ENCODE data around the gene NOL4L. TPM values are rescaled to one million over a fixed set of nuclear protein-coding genes. Genes with fewer than 3 reads are reported as not detected.

NOL4L gene
- total RNA-seq, 1 experiment from 2014 or later, result 31.7 TPM

- Histone ChIP-seq H3K4me1 (ENCODE audit: insufficient read depth, low read length) (no peaks in the 10 kb centered on the region), H3K9me3 (ENCODE audit: control insufficient read depth, low read depth, low read length) (no peaks in the 10 kb centered on the region), H4K8ac (replicated peaks; ENCODE audit: insufficient read length, low read depth, low read length) (no peak overlapping the region), H2AFZ (ENCODE audit: low read length) (no peak overlapping the region), H2BK5ac (ENCODE audit: insufficient read length, low read length) (no peak overlapping the region), H3K27ac (ENCODE audit: insufficient read length, low read depth, low read length) (no peak overlapping the region), H2BK12ac (ENCODE audit: insufficient read length, low read depth, low read length) (no peak overlapping the region), H3K9ac (ENCODE audit: extremely low read depth, insufficient read length, low read length) (no peak overlapping the region), H3K27me3 (ENCODE audit: insufficient read depth, low read length) (no peaks in the 10 kb centered on the region), H2AK5ac (ENCODE audit: insufficient read length, low read length) (no peak overlapping the region), H3K18ac (ENCODE audit: insufficient read length, low read depth, low read length) (no peak overlapping the region), H3T11ph (ENCODE audit: low read length) (no peak overlapping the region), H3K79me2 (ENCODE audit: insufficient read depth, low read length) (no peaks in the 10 kb centered on the region), H3K23ac (ENCODE audit: insufficient read length, low read depth, low read length) (no peak overlapping the region), H4K91ac (ENCODE audit: insufficient read length, low read depth, low read length) (no peak overlapping the region), H2BK20ac (ENCODE audit: low read depth, low read length, poor library complexity, severe bottlenecking) (no peak overlapping the region), H3K23me2 (ENCODE audit: insufficient read length, low read depth, low read length, poor library complexity, severe bottlenecking) (no peaks in the 10 kb centered on the region), H3K4ac (ENCODE audit: low read depth, low read length) (no peak overlapping the region), H3K4me2 (ENCODE audit: insufficient read depth, insufficient read length, low read length) (no peak overlapping the region), H3K79me1 (ENCODE audit: insufficient read depth, low read depth, low read length, poor library complexity, severe bottlenecking) (no peaks in the 10 kb centered on the region), H4K5ac (ENCODE audit: insufficient read length, low read depth, low read length) (no peak overlapping the region), H3K14ac (ENCODE audit: insufficient read depth, low read length) (no peak overlapping the region), H4K20me1 (ENCODE audit: control insufficient read depth, insufficient read depth, insufficient read length) (no peaks in the 10 kb centered on the region), H2BK15ac (ENCODE audit: low read depth, low read length) (no peak overlapping the region), H3K56ac (ENCODE audit: insufficient read length, low read depth, low read length) (no peak overlapping the region), H2BK120ac (ENCODE audit: low read depth, low read length, poor library complexity, severe bottlenecking) (no peak overlapping the region)
- peaks cover 14 to 24% of the 10 kb centered on the region in 2 experiments for H3K4me1 Mint-ChIP-seq
- DNase-seq, result no peak
- no CpG with 5 or more reads among the region's 7 CpGs for WGBS (ENCODE audit: extremely low coverage, insufficient read length, low lambda C conversion rate)
- no peaks in the 10 kb centered on the region for H3K9me3 Mint-ChIP-seq
- no peak overlapping the region for H3K4me3 Mint-ChIP-seq
- H3K27ac Mint-ChIP-seq, result no peak overlapping the region
- no peaks in the 10 kb centered on the region for H3K36me3 Mint-ChIP-seq (ENCODE audit: insufficient read depth in 1 of 3, low read depth in 3 of 3)
- TF ChIP-seq, protein P1, sequence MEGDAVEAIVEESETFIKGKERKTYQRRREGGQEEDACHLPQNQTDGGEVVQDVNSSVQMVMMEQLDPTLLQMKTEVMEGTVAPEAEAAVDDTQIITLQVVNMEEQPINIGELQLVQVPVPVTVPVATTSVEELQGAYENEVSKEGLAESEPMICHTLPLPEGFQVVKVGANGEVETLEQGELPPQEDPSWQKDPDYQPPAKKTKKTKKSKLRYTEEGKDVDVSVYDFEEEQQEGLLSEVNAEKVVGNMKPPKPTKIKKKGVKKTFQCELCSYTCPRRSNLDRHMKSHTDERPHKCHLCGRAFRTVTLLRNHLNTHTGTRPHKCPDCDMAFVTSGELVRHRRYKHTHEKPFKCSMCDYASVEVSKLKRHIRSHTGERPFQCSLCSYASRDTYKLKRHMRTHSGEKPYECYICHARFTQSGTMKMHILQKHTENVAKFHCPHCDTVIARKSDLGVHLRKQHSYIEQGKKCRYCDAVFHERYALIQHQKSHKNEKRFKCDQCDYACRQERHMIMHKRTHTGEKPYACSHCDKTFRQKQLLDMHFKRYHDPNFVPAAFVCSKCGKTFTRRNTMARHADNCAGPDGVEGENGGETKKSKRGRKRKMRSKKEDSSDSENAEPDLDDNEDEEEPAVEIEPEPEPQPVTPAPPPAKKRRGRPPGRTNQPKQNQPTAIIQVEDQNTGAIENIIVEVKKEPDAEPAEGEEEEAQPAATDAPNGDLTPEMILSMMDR (conservative IDR thresholded peaks at IDR 0.05), result no peak
- H3K27me3 Mint-ChIP-seq (ENCODE audit: low read depth), result peaks cover 30% of the 10 kb centered on the region
Measured at GRCh38 chr20:32523613-32524213, 61.4 kb downstream of the NOL4L start.
